Endodermal cell (in vitro differentiated cells): ENCODE results near the gene APOC1. TPM values are rescaled to one million over a fixed set of nuclear protein-coding genes. Genes with fewer than 3 reads are reported as not detected.

Experiments used
- DNase-seq: peaks from one replicate; pipeline ENCODE4 v3.0.0-alpha.2; 2017
- H3K27ac ChIP-seq: 2 replicates; pipeline ENCODE4 v1.5.1; 2013; ENCODE audit warnings: mild to moderate bottlenecking, low read depth, low read length, moderate library complexity
- H3K27me3 ChIP-seq: 2 replicates; pipeline ENCODE4 v1.6.1; 2013; ENCODE audit warnings: mild to moderate bottlenecking, low read length, moderate library complexity; ENCODE audit not compliant: insufficient read depth, control insufficient read depth, poor library complexity, severe bottlenecking
- H3K36me3 ChIP-seq: 2 replicates; pipeline ENCODE4 v1.7.0; 2013; ENCODE audit warnings: mild to moderate bottlenecking, low read length, moderate library complexity; ENCODE audit not compliant: control insufficient read depth, insufficient read depth
- H3K4me1 ChIP-seq: one replicate; pipeline ENCODE4 v1.7.0; 2013; ENCODE audit warnings: low read length; ENCODE audit not compliant: control insufficient read depth, insufficient read depth
- H3K4me3 ChIP-seq: 2 replicates; pipeline ENCODE4 v1.5.1; 2013; ENCODE audit warnings: mild to moderate bottlenecking, low read length, moderate library complexity
- H3K9ac ChIP-seq: 2 replicates; pipeline ENCODE4 v1.6.1; 2013; ENCODE audit warnings: mild to moderate bottlenecking, low read length, moderate library complexity; ENCODE audit not compliant: poor library complexity, severe bottlenecking; ENCODE audit errors: extremely low read depth
- H3K9me3 ChIP-seq: 2 replicates; pipeline ENCODE4 v1.6.1; 2013; ENCODE audit warnings: mild to moderate bottlenecking, low read length, moderate library complexity; ENCODE audit not compliant: control insufficient read depth
- H3K27ac Mint-ChIP-seq: 2 replicates; pipeline ENCODE4 v1.8.0; 2020; ENCODE audit warnings: mixed read lengths
- H3K27me3 Mint-ChIP-seq: 2 replicates; pipeline ENCODE4 v1.8.0; 2021; ENCODE audit warnings: mild to moderate bottlenecking, mixed read lengths; ENCODE audit not compliant: insufficient read depth
- H3K36me3 Mint-ChIP-seq: 2 replicates; pipeline ENCODE4 v1.8.0; 2020; ENCODE audit warnings: low read depth, mixed read lengths
- H3K4me1 Mint-ChIP-seq: 2 replicates; pipeline ENCODE4 v1.8.0; 2020; ENCODE audit warnings: mixed read lengths
- H3K4me3 Mint-ChIP-seq: 2 replicates; pipeline ENCODE4 v1.8.0; 2020; ENCODE audit warnings: mild to moderate bottlenecking, moderate library complexity, mixed read lengths
- H3K9me3 Mint-ChIP-seq: 2 replicates; pipeline ENCODE4 v1.8.0; 2020; ENCODE audit warnings: mild to moderate bottlenecking, mixed read lengths
- CTCF ChIP-seq: fragments of 200-600 bp; sonication (generic); conservative IDR thresholded peaks from 2 replicates; pipeline ENCODE4 v1.5.0; 2021; ENCODE audit warnings: antibody characterized with exemption, mild to moderate bottlenecking
- WGBS, 2 experiments: methylation state at CpG; one replicate each; pipeline versions ENCODE4 v1.1.5 to v1.1.7; 2013; ENCODE audit warnings: missing lambda C conversion rate in 2 of 2, mixed read lengths in 1 of 2; ENCODE audit not compliant: insufficient coverage in 1 of 2, insufficient read length in 1 of 2; 5-methylcytosine and 5-hydroxymethylcytosine counted together
- total RNA-seq, 2 donors: library from RNA; stranded (reverse); fragmentation: NEBNext Ultra II Directional in 1 of 2; extraction: Animal tissue kit (Norgen Biotek cat#: 25700) in 1 of 2; gene quantifications; 2 replicates in 1 of 2; 3 replicates in 1 of 2; pipeline ENCODE4 v1.2.1, GENCODE V29; 2021

The APOC1 gene
- total RNA-seq, 2 donors from 2014 or later = 914 to 1,040 TPM

DNA sequence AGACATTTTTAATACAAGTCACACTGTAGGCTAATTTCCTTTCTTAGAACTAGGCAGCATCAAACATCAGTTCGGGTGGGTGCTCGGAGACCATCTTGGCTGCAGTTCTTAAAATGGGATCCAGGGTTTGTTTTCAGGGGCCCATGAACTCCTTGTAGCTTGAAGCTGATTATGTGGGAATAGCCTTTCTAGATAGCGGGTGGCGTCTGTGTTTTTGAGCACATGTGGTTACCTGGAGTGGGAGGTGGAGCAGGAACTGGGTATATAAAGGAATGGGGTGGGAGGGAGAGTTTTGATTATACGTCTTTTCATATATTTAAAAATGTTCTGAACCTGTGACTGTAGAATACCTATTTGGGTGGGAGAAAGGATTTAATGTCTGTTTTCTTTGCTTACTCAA lies 53.7 kb downstream of the APOC1 start:
- 95% methylated on average over 4 to 5 of the region's 5 CpGs for WGBS, 2 experiments

DNA sequence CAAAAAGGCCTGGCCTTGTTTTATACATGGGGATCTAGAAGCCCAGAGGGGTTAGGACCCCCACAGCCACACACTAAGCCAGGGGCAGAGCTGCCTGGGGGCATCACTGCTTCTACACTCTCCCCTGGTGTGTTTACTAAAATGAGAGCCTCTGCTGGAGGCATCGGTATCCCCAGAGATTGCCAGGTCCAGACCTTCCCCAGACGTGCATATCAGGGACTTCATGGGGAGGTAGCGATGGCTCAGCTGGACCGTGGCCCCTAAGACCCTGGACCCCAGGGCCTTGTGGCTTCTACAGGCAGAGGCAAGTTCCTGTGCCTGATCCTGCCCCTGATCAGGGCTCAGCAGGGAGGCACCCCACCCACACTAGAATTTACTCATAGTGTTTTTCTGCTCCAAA lies 54.3 kb downstream of the APOC1 start:
- H3K27ac ChIP-seq = no peak overlapping the region
- Mint-ChIP-seq H3K9me3 (no peaks in the 10 kb centered on the region), H3K36me3 (peaks cover 43% of the 10 kb centered on the region), H3K4me1 (no peaks in the 10 kb centered on the region), H3K4me3 (no peak overlapping the region), H3K27ac (no peak overlapping the region), H3K27me3 (no peaks in the 10 kb centered on the region)
- H3K27me3 ChIP-seq = no peaks in the 10 kb centered on the region
- no peak overlapping the region for H3K9ac ChIP-seq
- no peaks in the 10 kb centered on the region for H3K4me1 ChIP-seq
- no peak for TF ChIP-seq CTCF
- DNase-seq = no peak
- peaks cover 35% of the 10 kb centered on the region for H3K36me3 ChIP-seq
- no peak overlapping the region for H3K4me3 ChIP-seq
- H3K9me3 ChIP-seq = no peaks in the 10 kb centered on the region
- 95 to 100% methylated on average over 2 to 4 of the region's 4 CpGs for WGBS, 2 experiments

More for the DNA sequence above, 53.7 kb downstream of the APOC1 start:
- Mint-ChIP-seq H3K36me3 (peaks cover 39% of the 10 kb centered on the region), H3K4me3 (no peak overlapping the region), H3K4me1 (no peaks in the 10 kb centered on the region), H3K9me3 (no peaks in the 10 kb centered on the region), H3K27ac (no peak overlapping the region), H3K27me3 (no peaks in the 10 kb centered on the region)
- Histone ChIP-seq H3K4me1 (no peaks in the 10 kb centered on the region), H3K27me3 (no peaks in the 10 kb centered on the region), H3K9ac (no peak overlapping the region), H3K9me3 (no peaks in the 10 kb centered on the region), H3K36me3 (peaks cover 35% of the 10 kb centered on the region), H3K4me3 (no peak overlapping the region), H3K27ac (no peak overlapping the region)
- DNase-seq = no peak
- no peak for TF ChIP-seq CTCF

Other genes starting within 250 kb of the APOC1 start
- 1 to 10 TPM; 2.2 to 2.8 TPM for gene CEACAM19, start 243.1 kb upstream of the APOC1 start, total RNA-seq
- not detected for gene CEACAM16, start 215.5 kb upstream of the APOC1 start, total RNA-seq
- gene BCL3, start 165.9 kb upstream of the APOC1 start, total RNA-seq = 1 to 10 TPM; 1.8 to 6.2 TPM
- 10 to 100 TPM in 1 of 2 donors, 1 to 10 TPM in 1; 6.6 to 15.5 TPM for gene CBLC, start 136.7 kb upstream of the APOC1 start, total RNA-seq
- 10 to 100 TPM; 62.9 to 64.0 TPM for gene BCAM, start 105.5 kb upstream of the APOC1 start, total RNA-seq
- 100 to 1,000 TPM; 248 to 260 TPM for gene NECTIN2, start 68.3 kb upstream of the APOC1 start, total RNA-seq
- gene TOMM40, start 23.4 kb upstream of the APOC1 start, total RNA-seq = 10 to 100 TPM; 88.1 to 93.8 TPM
- gene APOE, start 8.8 kb upstream of the APOC1 start, total RNA-seq = 1,000 to 10,000 TPM; 2,216 to 2,598 TPM
- gene APOC4, start 27.6 kb downstream of the APOC1 start, total RNA-seq = not detected
- under 1 TPM in 1 of 2 donors, not detected in 1; 0.70 TPM for gene APOC2, start 31.4 kb downstream of the APOC1 start, total RNA-seq
- 10 to 100 TPM; 82.7 to 94.4 TPM for gene CLPTM1, start 40.8 kb downstream of the APOC1 start, total RNA-seq
- gene RELB, start 86.9 kb downstream of the APOC1 start, total RNA-seq = 10 to 100 TPM in 1 of 2 donors, 1 to 10 TPM in 1; 9.5 to 14.5 TPM
- 10 to 100 TPM; 67.1 to 90.3 TPM for gene CLASRP, start 124.4 kb downstream of the APOC1 start, total RNA-seq
- gene ZNF296, start 161.9 kb downstream of the APOC1 start, total RNA-seq = 1 to 10 TPM; 2.1 to 8.5 TPM
- gene GEMIN7, start 164.7 kb downstream of the APOC1 start, total RNA-seq = 10 to 100 TPM; 56.3 to 56.6 TPM
- gene PPP1R37, start 178.6 kb downstream of the APOC1 start, total RNA-seq = 10 to 100 TPM; 23.6 to 32.5 TPM
- under 1 TPM; 0.15 to 0.22 TPM for gene NKPD1, start 246.4 kb downstream of the APOC1 start, total RNA-seq